HCT116 (cell line): ENCODE measurements around the gene CYGB.

Source experiments
- EZH2 ChIP-seq: fragments of 200-600 bp; sonication (generic); IDR thresholded peaks from 2 replicates; pipeline ENCODE4 v1.6.1; 2017; ENCODE audit warnings: antibody characterized with exemption, mixed run types
- EZH2phosphoT487 ChIP-seq: fragments of 200-600 bp; IDR thresholded peaks from 2 replicates; pipeline ENCODE4 v1.6.1; 2018; ENCODE audit warnings: antibody characterized with exemption, borderline replicate concordance
- POLR2A ChIP-seq: IDR thresholded peaks from 2 replicates; pipeline ENCODE4 v1.7.0; 2011; ENCODE audit warnings: borderline replicate concordance; ENCODE audit not compliant: insufficient read depth, insufficient read length; ENCODE audit errors: extremely low read depth
- POLR2AphosphoS5 ChIP-seq: IDR thresholded peaks from 2 replicates; pipeline ENCODE4 v1.6.1; 2011; ENCODE audit warnings: mild to moderate bottlenecking, low read depth, low read length, moderate library complexity
- RAD21 ChIP-seq: IDR thresholded peaks from 2 replicates; pipeline ENCODE4 v1.6.1; 2012; ENCODE audit warnings: low read depth, mild to moderate bottlenecking
- SP1 ChIP-seq: IDR thresholded peaks from 2 replicates; pipeline ENCODE4 v1.6.1; 2012; ENCODE audit warnings: low read depth
- SRF ChIP-seq: IDR thresholded peaks from 2 replicates; pipeline ENCODE4 v1.6.1; 2012; ENCODE audit warnings: low read depth
- ZFX ChIP-seq: fragments of 450-650 bp; IDR thresholded peaks from 2 replicates; pipeline ENCODE4 v1.6.1; 2017
- ZNF274 ChIP-seq: fragments of 200-500 bp; sonication (Bioruptor generic); IDR thresholded peaks from 2 replicates; pipeline ENCODE4 v1.6.1; 2014; ENCODE audit warnings: mild to moderate bottlenecking, low read depth, low read length, inconsistent platforms
- TF ChIP-seq, protein P1 (sequence below), 3 experiments: fragments of 200-600 bp in 1 of 3; sonication (generic) in 1 of 3; IDR thresholded peaks in 2 of 3; conservative IDR thresholded peaks in 1 of 3; 2 replicates each; pipeline ENCODE4 v1.5.1; 2012 to 2017; ENCODE audit warnings: low read depth in 2 of 3, low read length in 2 of 3, antibody characterized with exemption in 1 of 3, borderline replicate concordance in 1 of 3, control low read depth in 1 of 3, mild to moderate bottlenecking in 1 of 3, mixed read lengths in 1 of 3, mixed run types in 1 of 3, moderate library complexity in 1 of 3; ENCODE audit not compliant: insufficient read depth in 1 of 3
- TF ChIP-seq, protein P2 (sequence below): IDR thresholded peaks from 2 replicates; pipeline ENCODE4 v1.6.1; 2012
- TF ChIP-seq, protein P3 (sequence below): IDR thresholded peaks from 2 replicates; pipeline ENCODE4 v1.6.1; 2012; ENCODE audit warnings: low read depth

DNA sequence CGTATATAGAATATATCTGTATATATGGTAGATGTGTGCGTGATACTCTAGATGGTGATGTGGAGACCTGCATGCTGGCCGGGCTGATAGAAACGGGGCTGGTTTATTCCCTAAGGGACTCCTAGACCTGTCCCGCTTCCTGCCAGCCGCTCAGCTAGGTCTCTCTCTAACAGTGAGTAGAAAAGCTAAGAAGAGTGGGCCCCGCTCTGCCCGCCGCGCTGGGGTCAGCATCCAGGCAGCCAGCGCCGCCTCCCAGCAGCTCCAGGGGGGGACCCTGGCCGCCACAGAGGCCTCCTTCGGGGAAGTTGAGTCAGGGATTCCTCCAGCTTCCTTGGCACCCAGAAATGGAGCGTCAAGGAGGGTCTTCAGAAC lies 9.4 kb downstream of the CYGB start:
- TF ChIP-seq ZNF274, result no peak
- TF ChIP-seq, protein P1, sequence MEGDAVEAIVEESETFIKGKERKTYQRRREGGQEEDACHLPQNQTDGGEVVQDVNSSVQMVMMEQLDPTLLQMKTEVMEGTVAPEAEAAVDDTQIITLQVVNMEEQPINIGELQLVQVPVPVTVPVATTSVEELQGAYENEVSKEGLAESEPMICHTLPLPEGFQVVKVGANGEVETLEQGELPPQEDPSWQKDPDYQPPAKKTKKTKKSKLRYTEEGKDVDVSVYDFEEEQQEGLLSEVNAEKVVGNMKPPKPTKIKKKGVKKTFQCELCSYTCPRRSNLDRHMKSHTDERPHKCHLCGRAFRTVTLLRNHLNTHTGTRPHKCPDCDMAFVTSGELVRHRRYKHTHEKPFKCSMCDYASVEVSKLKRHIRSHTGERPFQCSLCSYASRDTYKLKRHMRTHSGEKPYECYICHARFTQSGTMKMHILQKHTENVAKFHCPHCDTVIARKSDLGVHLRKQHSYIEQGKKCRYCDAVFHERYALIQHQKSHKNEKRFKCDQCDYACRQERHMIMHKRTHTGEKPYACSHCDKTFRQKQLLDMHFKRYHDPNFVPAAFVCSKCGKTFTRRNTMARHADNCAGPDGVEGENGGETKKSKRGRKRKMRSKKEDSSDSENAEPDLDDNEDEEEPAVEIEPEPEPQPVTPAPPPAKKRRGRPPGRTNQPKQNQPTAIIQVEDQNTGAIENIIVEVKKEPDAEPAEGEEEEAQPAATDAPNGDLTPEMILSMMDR (IDR thresholded peaks at IDR 0.05 in 2 of 3, conservative IDR thresholded peaks at IDR 0.05 in 1 of 3; ENCODE audit: borderline replicate concordance in 1 of 3, insufficient read depth in 1 of 3, low read depth in 2 of 3, low read length in 2 of 3), result no peak
- no peak for TF ChIP-seq RAD21
- no peak for TF ChIP-seq EZH2
- TF ChIP-seq EZH2phosphoT487, result no peak
- no peak for TF ChIP-seq SRF
- no peak for TF ChIP-seq POLR2AphosphoS5
- no peak; the same call in 1 of the 2 replicates for TF ChIP-seq ZFX
- no peak for TF ChIP-seq POLR2A
- no peak for TF ChIP-seq SP1
- TF ChIP-seq, protein P2, sequence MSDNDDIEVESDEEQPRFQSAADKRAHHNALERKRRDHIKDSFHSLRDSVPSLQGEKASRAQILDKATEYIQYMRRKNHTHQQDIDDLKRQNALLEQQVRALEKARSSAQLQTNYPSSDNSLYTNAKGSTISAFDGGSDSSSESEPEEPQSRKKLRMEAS, result no peak
- TF ChIP-seq, protein P3, sequence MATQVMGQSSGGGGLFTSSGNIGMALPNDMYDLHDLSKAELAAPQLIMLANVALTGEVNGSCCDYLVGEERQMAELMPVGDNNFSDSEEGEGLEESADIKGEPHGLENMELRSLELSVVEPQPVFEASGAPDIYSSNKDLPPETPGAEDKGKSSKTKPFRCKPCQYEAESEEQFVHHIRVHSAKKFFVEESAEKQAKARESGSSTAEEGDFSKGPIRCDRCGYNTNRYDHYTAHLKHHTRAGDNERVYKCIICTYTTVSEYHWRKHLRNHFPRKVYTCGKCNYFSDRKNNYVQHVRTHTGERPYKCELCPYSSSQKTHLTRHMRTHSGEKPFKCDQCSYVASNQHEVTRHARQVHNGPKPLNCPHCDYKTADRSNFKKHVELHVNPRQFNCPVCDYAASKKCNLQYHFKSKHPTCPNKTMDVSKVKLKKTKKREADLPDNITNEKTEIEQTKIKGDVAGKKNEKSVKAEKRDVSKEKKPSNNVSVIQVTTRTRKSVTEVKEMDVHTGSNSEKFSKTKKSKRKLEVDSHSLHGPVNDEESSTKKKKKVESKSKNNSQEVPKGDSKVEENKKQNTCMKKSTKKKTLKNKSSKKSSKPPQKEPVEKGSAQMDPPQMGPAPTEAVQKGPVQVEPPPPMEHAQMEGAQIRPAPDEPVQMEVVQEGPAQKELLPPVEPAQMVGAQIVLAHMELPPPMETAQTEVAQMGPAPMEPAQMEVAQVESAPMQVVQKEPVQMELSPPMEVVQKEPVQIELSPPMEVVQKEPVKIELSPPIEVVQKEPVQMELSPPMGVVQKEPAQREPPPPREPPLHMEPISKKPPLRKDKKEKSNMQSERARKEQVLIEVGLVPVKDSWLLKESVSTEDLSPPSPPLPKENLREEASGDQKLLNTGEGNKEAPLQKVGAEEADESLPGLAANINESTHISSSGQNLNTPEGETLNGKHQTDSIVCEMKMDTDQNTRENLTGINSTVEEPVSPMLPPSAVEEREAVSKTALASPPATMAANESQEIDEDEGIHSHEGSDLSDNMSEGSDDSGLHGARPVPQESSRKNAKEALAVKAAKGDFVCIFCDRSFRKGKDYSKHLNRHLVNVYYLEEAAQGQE, result no peak
